GM18873 (cell line): ENCODE measurements around the gene SGCA.
A peak's percentile ranks its signal among the peaks of the same experiment; 100 is the strongest.

Experiments
- ATAC-seq: cut with Tn5 transposase; IDR thresholded peaks from one replicate; pipeline ENCODE4 v1.9.1; 2021; ENCODE audit warnings: mild to moderate bottlenecking, moderate library complexity, moderate number of reproducible peaks; ENCODE audit not compliant: unreplicated experiment, low FRiP score

Gene SGCA

DNA sequence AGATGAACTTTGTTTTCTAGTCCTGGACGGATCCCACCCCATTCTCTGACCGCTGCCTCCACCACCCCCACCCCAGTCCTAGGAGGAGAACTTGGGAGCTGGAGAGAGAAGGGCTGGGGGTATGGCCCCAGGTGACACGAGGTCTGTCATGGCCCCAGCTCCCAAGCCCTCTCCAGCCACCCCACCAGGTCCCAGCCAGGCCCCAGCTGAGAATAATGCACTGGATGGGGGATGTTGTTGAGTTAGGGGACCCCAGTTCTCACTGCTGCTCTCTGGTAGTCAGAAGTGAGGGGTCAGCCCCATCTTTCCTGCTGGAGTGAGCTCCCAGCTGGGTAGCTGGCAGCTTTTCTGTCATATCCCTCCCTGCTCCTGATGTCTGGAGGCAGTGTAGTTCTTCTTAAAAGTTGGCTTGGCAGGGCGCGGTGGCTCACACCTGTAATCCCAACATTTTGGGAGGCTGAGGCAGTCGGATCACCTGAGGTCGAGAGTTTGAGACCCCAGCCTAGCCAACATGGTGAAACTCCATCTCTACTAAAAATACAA is 40.2 kb downstream of the SGCA start:
- no peak for ATAC-seq

DNA sequence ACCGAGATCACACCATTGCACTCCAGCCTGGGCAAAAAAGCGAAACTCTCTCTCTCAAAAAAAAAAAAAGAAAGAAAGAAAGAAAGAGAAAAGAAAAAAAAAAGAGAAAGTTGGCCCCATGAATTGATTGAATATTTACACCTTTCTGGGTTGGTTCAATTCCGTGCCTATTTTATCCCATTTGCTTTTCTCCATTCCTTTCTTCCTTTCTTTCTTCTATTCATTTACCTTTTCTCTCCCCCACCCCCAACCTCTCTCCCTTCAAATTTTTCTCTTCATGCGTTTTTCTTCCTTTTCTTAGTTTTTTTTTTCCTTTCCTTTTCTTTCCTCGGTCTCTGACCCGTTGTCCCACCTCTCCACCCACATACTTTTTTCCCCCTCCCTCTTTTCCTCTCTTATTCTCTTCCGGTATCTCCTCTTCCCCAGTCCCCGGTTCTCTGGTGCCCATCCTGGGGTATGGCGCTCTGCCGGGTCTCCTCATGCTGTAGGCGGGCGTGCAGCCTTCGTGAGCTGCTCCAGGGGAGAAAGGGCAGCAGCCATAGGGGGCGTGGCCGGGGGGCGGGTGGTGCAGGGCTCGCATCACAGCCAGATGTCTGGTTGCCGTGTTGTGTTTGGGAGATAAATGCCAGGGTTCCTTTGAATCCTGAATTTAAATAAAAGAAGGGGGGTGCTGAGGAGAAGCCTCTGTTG is 40.9 kb downstream of the SGCA start:
- ATAC-seq: no peak

DNA sequence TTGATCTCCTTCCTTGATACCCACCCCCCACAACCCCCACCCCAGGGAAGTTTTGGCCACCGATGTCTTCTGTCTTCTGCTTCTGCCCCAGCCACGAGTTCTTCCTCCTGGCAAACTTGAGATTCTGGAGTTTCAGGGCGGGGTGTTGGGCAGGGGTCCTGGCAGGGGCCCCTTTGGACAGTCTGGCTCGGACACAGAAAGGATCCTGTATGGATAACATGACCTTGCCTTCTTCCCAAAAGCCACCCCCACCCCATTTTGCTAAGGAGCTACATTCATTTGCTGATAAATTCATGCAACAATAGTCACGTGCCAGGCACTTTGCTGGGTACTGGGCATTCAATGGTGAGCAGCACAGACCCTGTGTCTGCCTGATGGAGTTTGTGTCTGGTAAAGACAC is 41.5 kb downstream of the SGCA start:
- ATAC-seq: no peak

DNA sequence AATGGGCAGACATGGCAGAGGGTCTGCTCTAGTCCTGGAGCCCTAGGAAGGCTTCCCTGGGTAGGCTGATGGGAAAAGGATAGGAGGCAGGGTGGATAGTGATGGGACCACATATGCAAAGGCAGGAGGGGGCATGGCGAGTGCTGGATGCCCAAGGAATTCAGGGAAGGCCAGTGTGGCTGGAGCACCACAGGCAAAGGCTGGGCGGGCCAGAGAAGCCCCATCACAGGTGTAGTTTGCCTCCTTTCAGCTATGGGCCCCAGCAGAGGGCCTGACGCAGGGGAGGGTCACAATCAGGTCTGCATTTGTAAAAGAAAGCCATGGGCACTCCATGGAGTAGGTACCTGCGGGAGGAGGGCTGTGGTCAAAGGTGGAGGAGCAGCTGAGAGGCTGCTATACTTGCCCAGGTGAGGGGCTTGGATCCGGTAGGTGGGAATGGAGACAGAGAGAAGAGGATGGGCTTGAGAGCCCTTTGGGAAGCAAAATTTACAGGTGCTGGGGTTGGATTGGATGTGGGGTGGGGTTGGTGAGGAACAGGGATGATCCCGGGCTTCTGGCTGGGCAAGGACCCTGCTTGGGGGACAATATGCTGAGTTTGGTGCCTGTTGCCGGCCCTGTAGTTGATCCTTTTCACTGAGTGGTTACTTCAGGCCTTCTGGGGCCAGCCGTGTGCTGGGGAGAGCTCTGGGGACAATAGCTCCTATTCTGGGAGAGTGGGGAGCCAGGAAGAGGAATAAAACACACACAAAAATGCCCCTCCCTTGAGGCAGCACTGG is 42.2 kb downstream of the SGCA start:
- no peak for ATAC-seq

DNA sequence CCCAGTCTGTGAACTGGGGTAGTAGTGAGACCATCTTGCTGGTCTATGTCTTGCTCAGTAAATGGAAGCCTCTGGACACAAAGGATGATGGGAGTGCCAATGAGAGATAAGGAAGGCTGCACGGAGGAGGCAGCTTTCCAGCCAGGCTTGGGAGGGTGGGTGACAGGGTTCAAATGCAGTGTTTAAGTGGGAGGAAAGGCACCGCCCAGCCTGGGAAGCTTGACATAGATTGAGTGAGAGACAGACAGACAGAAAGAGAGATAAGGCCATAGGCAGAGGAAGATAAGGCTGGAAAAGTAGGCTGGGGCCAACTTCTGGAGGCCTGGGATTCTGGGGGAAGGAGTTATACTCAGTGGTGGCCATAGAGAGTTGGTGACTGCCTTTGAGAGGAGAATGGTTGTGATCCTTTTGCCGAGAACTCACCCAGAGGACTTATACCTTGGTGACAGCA is 42.8 kb downstream of the SGCA start:
- no peak for ATAC-seq

DNA sequence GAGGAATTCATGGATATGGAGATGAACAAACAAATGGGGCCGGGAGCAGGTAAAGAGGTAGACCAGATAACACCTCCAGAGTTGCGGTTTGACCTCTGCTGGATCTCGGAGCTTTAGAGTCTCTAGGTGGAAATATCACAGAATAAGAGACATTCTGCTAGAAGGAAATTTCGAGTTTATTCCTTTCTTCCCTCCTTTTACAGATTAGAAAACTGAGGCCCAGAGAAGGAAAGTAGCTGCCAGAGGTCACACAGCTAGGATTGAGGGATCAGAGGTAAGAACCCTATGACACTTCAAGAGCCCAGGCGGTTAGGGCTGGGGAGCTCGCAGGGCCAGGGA is 43.3 kb downstream of the SGCA start:
- no peak for ATAC-seq

DNA sequence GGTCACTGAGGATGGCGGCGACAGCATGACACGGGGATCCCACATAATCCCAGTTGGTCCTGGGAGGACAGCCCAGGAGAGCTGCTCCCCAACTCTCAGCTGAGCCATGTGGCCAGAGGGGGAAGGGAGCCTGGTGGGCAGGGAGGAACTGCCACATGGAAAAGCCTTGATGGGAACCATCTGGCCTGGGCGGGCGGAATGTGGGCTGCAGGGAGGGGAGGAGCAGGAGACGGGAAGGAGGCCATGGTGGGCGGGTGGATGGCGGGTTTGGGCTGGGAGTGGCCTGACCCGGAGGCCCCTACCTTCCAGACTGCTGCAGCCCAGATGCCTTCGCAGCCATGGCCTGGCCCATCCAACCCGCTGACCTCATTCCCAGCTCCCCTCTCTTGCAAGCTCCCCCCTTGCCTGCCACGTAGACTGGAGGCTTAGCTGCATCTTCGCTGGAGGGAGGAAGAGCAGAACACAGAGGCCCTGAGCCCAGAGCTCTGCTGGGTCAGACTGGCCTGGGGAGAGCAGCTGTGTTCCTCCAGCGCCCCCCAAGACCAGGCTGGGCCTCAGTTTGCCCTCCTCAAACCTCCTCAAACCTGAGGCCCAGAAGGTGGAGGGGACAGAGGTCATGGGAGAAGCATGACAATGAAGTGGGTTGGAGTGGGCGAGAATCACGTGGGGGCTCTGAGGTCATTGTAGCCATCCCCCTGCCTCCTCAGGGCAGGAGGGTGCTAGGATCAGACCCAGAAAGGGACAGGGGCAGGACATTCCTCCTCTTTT is 43.9 kb downstream of the SGCA start:
- ATAC-seq: no peak

DNA sequence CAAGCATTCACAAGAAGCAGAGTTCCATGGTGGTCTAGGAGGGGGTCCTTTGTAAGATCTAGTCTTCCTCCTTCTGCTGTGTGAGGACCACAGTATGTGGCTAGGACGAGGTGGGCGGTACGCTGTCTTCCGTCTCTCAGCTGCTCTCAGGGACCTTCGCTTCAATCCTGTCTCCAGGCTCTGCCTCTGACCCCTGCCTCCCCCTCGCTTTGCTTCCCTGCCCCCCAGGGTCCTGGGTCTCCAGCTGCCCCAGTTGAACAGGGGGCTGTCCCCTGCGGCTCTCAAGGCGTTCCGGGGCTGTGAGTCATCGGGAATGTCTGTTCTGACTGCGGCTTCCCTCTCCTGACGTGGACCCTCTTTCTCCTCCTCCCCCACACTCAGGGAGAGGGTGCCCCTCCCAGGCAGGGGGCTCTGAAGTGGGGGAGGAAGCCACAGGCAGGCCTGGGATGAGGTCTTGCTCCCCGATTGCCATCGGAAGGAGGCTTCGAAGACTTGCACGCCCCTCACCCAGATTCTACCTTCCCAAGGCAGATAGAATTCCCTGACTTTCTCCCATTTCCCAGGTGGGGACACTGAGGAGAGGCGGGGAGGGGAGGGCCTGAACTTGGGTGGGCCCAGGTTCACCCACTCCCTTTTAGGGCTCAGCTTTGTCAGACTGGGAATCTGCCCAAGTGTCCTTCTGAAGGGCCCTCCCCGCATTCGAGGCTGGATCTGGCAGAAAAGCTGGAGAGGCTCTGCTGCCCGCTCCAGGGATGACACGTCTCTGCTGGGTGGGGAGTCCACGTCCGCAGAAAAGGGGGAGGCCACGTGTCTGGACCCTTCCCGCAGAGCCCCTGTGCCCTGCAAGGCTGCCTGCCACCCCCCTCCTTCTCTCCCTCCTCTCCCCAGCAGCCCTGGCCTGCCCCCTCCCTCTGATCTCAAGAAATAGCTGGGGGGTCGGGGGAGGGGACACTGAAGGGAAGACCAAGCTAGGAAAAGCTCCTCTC is 44.7 kb downstream of the SGCA start:
- no peak for ATAC-seq

DNA sequence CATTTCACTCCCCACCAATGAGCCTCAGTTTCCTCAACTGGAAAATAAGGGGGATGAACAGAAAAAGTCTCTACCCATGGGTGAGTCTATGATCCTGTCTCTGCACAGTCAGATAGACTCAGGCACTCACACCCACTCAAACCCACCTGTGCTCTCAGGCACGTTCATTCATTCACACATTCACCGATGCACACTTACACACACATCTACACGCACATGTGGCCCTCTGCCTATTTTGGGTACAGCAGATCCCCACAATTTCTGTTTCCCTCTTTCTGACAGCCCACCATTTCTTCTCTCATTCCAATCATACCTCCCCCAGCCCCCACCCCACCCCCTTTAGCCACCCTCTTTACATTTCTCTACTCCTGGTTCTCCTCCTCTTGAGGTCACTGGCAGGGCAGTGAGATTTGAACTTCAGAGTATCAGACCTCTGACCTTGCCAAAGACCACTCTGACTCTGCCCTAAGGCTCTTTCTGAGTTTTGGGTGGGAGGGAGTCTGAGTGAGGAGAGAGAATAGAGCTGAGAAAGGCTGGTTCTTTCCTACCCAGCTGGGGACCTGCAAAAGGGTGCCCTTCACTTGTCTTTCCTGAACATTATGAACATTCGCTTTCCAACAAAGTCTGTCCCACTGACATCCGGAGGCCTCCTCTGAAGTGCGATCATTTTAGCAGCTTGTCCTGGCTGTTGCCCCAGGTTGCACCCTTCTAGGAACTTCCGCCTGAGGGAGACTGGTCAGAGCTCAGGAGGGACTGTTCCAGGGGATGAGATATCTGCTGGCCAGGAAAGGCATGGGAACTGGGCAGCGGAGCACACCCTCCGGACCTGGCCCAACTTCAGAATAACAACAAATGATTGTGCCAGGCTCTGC is 45.7 kb downstream of the SGCA start:
- no peak for ATAC-seq

DNA sequence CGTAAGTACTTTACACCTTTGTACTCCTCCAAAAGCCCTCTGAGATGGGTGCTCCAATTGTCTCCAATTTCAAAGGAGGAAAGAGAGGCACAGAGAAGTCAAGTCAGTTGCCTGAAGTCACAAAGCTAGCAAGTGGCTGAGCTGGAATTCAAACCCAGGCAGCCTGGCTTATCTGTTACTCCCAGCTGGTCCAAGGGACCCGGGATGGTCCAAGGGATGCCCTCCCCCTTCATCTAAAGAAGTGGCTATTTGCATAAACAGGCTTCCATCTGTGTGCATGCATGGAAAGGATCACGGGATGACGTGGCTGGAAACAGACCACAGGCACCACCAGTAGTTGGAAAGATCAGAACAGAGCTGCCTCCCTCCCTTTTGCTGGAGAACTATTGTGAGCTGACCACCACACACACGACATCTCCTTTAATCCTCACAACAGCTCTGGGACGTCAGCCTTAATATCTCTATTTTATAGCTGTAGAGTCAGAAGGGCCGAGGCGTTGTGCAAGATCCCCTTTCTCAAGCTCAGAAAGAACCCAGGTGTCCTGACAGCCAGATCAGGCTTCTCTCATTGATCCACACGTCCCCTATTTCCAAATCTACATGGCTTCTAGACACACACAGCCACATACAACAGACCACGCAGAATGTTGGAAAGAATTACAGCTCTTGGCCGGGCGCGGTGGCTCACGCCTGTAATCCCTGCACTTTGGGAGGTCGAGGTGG is 46.5 kb downstream of the SGCA start:
- ATAC-seq: no peak

DNA sequence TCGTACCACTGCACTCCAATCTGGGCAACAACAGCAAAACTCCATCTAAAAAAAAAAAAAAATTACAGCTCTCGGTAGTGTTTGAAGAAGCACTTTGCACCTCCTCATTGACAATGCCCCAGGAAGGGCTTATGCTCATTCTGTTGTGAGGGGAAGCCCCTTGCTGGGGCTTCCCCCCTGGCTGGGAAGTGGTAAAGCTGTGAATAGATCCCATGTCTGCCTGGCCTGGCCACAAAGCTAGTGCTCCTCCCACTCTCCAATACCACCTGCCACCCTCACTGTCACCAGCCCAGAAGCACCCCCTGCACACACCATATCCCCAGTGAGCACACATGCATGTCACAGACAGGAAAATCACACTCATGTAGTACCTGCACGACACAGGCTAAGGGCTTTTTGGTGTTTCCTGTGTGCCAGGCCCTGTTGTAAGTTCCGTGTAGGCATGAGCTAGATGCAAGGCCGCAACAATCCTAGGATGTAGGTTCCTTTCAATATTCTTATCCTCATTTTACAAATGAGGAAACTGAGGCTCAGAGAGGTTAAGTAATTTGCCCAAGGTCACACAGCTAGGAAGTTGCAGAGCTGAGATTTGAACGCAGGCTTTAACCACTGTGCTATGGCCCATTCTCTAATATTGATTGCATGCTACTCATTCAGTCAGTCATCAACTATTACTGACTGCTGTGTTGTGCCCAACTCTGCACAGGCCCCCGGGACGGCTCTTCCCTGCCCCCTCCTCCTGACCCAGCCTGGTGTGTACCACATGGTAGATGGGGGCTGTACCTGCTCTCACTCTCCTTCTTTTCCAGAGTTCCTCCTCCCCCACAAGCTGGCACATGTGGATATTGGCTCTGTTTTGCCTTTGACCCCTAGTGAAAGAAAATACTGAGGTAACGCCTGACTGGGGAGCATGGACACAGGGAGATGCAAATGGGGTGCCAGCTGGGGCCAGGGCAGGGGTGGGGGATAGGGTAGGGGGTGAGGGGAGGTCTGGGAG is 47.5 kb downstream of the SGCA start:
- peak; percentile 78 for ATAC-seq

DNA sequence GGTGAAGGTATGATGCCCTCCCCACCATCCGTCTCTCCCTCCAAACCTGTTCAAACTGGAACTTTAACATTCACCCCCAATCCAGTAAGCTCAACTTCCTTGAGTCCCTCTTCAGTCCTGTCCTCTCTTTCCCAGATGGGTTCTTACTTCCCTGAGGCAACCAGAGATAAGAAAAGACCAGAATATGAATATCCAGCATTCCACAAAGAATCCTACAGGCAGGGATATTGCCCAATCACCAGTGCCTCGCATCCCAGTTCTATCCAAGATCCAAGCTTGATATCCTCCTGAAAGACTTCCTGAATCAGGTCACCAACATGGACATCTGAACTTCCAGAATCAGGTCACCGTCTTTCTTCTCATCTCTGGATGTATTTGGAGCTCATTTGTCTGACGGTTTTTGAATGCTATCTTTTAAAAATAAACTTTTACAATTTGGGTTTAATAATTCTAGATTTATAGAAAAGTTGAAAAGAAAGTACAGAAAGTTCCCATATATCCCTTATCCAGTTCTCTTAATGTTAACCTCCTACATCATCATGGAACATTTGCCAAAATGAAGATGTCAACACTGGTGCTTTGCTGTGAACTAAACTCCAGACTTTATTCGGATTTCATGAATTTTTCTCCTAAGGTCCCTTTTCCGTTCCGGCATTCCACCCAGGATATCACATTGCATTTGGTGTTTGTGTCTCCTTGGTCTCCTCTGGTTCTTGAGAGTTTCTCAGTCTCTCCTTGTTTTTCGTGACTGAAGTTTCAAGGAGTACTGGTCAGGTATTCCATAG is 49.4 kb downstream of the SGCA start:
- ATAC-seq: no peak

DNA sequence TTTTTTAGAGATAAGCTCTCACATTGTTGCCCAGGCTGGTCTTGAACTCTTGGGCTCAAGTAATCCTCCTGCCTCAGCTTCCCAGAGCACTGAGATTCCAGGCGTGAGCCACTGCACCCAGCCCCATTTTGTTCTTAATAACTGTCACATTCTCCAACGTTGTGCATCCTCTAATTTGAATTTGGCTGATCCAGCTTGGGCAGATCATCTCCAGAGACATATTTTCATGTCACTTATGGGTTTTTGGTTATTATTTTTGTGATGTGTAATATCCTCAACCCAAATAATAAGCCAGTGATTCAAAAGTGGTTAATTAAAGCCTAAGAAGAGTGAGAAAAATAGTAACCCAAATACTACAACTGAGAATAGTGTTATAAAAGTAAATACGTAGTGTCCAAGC is 51.8 kb downstream of the SGCA start:
- ATAC-seq: no peak

DNA sequence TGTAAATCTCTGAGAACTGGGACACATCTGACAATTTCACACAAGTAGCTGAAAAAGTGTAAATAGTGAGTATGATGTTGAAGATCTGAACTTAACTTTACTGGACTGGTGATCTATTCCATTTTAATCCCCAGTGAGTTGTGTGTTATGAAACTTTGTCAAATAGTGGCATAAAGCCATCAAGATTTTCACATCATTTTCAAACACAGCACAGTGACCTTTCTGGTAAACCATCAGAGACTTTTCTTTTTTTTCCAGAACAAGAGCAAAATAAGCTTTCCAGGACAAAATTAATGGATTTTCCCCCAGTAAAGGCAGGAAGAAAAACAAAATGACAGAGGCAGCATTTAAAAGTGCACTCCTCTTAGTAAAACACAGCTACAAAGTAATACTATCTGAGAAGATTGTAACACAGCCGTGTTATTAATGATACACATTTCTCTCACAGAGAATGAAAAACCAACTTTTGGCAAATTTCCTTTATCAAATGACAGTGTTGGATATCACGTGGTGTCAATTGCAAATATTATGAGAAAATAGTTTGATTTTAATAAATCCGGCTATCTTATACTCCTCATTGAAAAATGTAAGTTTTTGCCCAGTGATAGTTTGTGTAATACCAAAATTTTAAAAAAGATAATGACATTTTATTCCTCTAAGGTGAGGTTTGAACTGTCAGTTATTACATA is 52.4 kb downstream of the SGCA start:
- ATAC-seq: no peak

DNA sequence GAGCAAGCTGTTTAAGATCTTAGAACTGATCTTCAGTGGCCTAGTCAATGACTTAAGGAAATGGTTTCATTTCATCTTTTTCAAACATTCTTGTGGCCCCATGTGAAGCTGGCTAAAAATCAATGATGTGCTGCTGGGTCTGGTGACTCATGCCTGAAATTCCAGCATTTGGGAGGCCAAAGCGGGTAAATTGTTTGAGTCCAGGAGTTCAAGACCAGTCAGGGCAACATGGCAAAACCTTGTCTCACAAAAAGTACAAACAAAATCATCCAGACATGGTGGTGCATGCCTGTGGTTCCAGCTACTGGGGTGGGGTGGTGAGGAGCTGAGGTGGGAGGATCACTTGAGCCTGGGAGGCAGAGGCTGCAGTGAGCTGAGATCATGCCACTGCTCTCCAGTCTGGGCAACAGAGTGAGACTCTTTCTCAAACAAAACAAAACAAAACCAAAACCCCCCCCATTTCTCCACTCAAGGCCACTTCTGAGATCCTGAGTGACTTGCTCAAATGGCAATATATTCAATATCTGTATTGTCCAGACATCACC is 53.0 kb downstream of the SGCA start:
- no peak for ATAC-seq

DNA sequence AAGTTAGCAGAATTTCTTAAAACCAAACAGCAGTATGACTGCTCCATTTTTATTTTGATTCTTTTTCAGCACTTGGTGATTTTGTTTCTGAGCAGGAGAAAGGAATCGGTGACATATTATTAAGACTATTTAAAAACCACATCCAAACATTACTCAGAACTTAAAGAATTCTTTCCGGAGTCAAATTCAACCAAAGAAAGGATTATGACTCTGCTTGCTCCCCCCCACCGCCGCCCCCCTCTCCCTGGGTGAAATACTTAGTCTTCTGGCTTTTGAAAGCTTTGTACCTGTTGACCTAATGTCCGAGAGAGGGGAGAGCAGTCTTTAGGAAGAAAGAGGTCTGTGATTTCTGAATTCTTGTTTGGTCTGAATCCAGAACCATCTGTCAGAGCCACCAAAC is 53.5 kb downstream of the SGCA start:
- ATAC-seq: no peak
